ENCODE results near the gene TSEN15.

TSEN15 gene

DNA sequence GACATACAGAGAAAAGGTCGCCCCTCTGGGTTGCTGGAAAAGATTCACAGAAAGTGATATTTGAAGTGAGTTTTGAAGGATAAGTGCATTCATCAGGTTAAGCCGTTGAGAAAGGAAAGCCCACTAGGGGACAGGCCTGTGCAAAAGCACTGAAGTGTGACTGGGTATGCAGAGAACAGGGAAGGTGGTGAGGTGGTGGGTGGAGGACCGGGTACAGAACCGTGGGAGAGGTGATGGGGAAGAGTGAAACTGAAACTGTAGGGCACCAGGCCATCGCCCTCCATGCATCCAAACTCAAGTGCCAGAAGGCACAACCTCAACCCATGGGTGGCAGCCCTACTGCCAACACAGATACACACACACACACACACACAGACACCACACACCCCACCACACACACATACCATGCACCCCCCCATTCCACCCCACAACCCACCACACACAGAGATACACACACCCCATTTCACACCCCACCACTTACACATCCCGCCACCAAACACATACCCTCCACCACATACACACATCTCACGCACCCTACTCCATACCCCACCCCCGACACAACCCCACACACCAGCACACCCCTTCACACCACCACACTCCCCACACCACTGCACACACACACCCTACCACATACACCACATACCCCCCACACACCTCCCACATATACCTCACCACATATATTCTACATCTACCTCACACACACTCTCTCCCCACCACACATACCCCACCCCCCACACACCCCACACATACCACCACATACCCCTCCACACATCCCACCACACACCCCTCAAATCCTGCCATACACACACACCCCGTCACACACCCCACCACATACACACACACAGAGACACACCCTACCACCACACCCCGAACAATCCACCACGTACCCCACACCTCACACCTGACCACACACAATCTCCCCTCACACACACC lies 59.0 kb downstream of the TSEN15 start:
- DNase-seq = no peak

DNA sequence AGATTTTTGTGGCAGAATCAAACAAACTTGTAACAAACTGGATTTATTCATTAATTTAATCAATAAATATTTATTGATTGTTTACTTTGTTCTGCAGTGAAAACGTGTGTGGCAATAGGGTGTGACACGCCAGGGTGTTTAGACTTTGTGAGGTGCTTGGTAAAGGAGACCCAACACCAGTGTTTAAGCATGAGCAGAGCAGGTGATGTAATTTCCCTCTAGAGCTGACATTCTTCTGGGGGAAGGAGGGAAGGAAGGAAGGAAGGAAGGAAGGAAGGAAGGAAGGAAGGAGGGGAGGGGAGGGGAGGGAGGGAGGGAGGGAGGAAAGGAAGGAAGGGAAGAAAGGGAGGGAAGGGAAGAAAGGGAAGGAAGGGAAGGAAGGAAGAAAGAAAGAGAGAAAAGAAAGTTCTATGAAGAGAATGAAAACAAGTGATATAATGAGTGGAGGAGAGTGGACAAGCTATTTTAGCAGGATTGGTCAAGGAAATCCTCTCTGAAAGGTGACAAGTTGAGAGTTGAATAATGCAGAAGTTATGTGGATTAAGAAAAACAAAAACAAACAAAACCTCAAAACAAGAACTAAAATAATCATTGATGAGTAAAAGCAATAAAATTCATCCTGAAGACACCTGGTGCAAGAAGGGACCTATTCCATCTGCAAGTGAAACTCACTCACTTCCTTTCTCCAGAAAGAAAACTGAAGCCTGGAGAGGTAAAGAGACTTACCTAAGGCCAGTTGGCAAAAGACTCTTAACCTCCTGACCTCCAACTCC lies 60.8 kb downstream of the TSEN15 start:
- DNase-seq = no peak

- DNase-seq = no peak
These were observed 61.7 kb downstream of the TSEN15 start for GRCh38 chr1:184113251-184113650.

DNA sequence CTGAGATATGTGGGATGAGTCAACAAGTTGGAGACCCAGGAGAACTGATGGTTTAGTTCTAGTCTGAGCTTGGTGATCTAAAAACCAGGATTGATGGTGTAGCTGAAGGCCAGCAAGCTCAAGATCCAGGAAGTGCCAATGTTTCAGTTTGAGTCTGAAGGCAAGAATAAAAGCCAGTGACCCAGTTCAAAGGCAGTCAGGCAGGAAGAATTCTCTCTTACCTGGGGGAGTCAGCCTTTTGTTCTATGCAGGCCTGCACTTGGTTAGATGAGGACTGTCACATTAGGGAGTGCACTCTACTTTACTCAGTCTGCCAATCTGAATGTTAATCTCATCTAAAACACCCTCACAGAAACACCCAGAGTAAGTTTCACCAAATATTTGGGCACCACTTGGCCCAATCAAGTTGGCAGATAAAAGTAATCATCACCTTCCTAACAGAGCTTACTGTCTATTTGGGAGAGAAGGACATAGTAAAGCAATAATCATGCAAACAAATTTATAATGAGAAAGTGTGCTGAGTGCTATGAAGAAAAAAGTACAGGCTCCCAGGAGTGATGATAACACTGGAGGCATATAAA lies 63.4 kb downstream of the TSEN15 start:
- DNase-seq = no peak

GRCh38 chr1:184116287-184116686 lies 64.8 kb downstream of the TSEN15 start:
- DNase-seq = no peak

- no peak for DNase-seq
These were observed 66.5 kb downstream of the TSEN15 start for GRCh38 chr1:184118046-184118445.
